ENCODE measurements around the gene TCAP.
A peak's percentile ranks its signal among the peaks of the same experiment; 100 is the strongest.

The TCAP gene

DNA sequence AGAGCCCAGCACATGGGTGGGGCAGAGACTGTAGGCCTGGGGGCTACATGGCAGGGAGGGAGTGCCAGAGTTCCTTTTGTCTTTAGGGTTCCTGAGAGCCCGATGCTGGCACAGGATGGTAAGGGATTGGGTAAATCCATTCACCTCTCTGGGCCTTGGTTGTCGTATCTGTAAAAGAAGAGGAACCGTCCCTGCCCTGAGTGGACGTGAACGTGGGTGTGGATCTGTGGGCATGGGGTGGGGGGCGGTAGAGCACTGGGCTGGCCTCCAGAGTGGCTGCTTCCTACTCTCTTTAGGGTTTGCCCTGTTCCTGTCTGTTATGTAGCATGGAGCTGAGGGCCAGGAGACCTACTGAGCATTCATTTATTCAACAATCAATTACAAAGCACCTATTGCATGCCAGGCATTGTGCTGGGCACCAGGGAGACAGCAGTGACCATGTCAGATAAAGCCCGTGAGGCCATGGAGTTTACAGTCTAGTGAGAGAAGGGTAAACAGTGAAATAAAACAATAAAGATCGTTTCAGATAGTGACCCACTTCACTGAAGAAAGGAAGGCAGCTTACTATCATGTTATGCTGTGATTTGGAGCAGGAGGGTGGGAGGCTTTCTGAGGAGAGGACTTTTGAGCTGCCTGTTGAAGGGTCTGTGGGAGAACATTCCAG is 13.1 kb upstream of the TCAP start:
- H3K4me3 ChIP-seq (ENCODE audit: low read depth, low read length): no peak overlapping the region
- no peak for TF ChIP-seq MAX (IDR thresholded peaks at IDR 0.05; ENCODE audit: low read depth, low read length)
- TF ChIP-seq POLR2A (IDR thresholded peaks at IDR 0.05; ENCODE audit: extremely low read depth, insufficient read length): no peak
- TF ChIP-seq, protein P1, sequence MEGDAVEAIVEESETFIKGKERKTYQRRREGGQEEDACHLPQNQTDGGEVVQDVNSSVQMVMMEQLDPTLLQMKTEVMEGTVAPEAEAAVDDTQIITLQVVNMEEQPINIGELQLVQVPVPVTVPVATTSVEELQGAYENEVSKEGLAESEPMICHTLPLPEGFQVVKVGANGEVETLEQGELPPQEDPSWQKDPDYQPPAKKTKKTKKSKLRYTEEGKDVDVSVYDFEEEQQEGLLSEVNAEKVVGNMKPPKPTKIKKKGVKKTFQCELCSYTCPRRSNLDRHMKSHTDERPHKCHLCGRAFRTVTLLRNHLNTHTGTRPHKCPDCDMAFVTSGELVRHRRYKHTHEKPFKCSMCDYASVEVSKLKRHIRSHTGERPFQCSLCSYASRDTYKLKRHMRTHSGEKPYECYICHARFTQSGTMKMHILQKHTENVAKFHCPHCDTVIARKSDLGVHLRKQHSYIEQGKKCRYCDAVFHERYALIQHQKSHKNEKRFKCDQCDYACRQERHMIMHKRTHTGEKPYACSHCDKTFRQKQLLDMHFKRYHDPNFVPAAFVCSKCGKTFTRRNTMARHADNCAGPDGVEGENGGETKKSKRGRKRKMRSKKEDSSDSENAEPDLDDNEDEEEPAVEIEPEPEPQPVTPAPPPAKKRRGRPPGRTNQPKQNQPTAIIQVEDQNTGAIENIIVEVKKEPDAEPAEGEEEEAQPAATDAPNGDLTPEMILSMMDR (IDR thresholded peaks at IDR 0.05; ENCODE audit: low read depth, low read length): no peak
- TF ChIP-seq MYC (IDR thresholded peaks at IDR 0.05; ENCODE audit: low read depth, low read length): no peak
- DNase-seq (ENCODE audit: low read depth): no peak

GRCh38 chr17:39652587-39653315 is 12.4 kb upstream of the TCAP start:
- TF ChIP-seq MAX (IDR thresholded peaks at IDR 0.05; ENCODE audit: low read depth, low read length) (no peak), MYC (IDR thresholded peaks at IDR 0.05; ENCODE audit: low read depth, low read length) (no peak)
- no peak overlapping the region for H3K4me3 ChIP-seq (ENCODE audit: low read depth, low read length)
- no peak for DNase-seq (ENCODE audit: low read depth)

- no peak overlapping the region for H3K4me3 ChIP-seq (ENCODE audit: low read depth, low read length)
- DNase-seq (ENCODE audit: low read depth): no peak
- TF ChIP-seq POLR2A (IDR thresholded peaks at IDR 0.05; ENCODE audit: extremely low read depth, insufficient read length): no peak
- no peak for TF ChIP-seq MAX (IDR thresholded peaks at IDR 0.05; ENCODE audit: low read depth, low read length)
- TF ChIP-seq, protein P1 (IDR thresholded peaks at IDR 0.05; ENCODE audit: low read depth, low read length): no peak
- TF ChIP-seq MYC (IDR thresholded peaks at IDR 0.05; ENCODE audit: low read depth, low read length): no peak
These were observed 11.9 kb upstream of the TCAP start for GRCh38 chr17:39653316-39653661.

GRCh38 chr17:39653662-39654331 is 11.4 kb upstream of the TCAP start:
- H3K4me3 ChIP-seq (ENCODE audit: low read depth, low read length): no peak overlapping the region
- DNase-seq (ENCODE audit: low read depth): peak; percentile 78
- TF ChIP-seq, protein P1 (IDR thresholded peaks at IDR 0.05; ENCODE audit: low read depth, low read length): peak; percentile 97
- TF ChIP-seq MAX (IDR thresholded peaks at IDR 0.05; ENCODE audit: low read depth, low read length): no peak

GRCh38 chr17:39655105-39655504 is 10.0 kb upstream of the TCAP start:
- TF ChIP-seq MYC (IDR thresholded peaks at IDR 0.05; ENCODE audit: low read depth, low read length) (no peak), POLR2A (IDR thresholded peaks at IDR 0.05; ENCODE audit: extremely low read depth, insufficient read length) (no peak), MAX (IDR thresholded peaks at IDR 0.05; ENCODE audit: low read depth, low read length) (no peak)
- TF ChIP-seq, protein P1 (IDR thresholded peaks at IDR 0.05; ENCODE audit: low read depth, low read length): no peak
- DNase-seq (ENCODE audit: low read depth): no peak

DNA sequence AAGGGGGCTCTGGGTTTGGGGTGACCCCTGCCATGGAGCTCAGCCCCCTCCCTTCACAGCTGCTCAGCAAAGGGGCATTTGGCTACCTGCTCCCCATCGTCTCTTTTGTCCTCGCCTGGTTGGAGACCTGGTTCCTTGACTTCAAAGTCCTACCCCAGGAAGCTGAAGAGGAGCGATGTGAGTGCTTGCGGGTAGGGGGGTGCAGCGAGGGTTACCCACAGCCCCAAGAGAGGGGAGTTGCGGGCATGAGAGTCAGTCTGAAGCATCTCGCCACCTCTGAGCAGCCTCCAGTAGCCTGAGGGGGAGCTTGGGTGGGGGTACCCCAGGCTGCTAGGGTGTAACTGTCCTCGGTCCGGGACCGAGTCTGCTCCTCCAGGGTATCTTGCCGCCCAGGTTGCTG is 6.8 kb upstream of the TCAP start:
- TF ChIP-seq POLR2A (IDR thresholded peaks at IDR 0.05; ENCODE audit: extremely low read depth, insufficient read length) (no peak), MYC (IDR thresholded peaks at IDR 0.05; ENCODE audit: low read depth, low read length) (no peak)
- TF ChIP-seq, protein P1 (IDR thresholded peaks at IDR 0.05; ENCODE audit: low read depth, low read length): no peak
- DNase-seq (ENCODE audit: low read depth): no peak
- H3K4me3 ChIP-seq (ENCODE audit: low read depth, low read length): no peak overlapping the region

More at GRCh38 chr17:39655105-39655504, 10.0 kb upstream of the TCAP start:
- H3K4me3 ChIP-seq (ENCODE audit: low read depth, low read length): no peak overlapping the region

All from NB4 (cell line).